Measurements from ENCODE around the gene SIAE.

SIAE gene

DNA sequence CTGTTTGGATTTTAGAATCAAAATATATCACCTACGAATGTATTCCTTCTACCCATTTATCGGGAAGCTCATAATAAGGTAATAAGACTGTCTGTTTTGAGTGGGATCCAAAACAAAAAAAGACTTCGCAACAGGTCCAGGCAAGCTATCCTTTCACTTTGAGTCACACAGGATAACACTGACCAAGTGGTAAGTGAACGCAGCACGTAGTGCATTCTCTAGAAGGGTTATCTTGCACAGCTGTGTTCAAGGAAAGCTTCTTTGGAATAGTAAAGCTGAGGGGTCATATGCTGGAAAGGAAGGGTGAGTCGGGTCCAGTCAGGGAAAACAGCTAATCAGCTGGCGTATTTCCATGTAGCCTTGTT lies 43.9 kb upstream of the SIAE start:
- POLR2A ChIA-PET = no interaction called here
- CTCF ChIA-PET = interaction anchor here (0.9 kb wide), 1 partner anchor 12 kb away, joined by 3 read pairs; no protein-coding TSS in a partner anchor
- TF ChIP-seq, protein P1, sequence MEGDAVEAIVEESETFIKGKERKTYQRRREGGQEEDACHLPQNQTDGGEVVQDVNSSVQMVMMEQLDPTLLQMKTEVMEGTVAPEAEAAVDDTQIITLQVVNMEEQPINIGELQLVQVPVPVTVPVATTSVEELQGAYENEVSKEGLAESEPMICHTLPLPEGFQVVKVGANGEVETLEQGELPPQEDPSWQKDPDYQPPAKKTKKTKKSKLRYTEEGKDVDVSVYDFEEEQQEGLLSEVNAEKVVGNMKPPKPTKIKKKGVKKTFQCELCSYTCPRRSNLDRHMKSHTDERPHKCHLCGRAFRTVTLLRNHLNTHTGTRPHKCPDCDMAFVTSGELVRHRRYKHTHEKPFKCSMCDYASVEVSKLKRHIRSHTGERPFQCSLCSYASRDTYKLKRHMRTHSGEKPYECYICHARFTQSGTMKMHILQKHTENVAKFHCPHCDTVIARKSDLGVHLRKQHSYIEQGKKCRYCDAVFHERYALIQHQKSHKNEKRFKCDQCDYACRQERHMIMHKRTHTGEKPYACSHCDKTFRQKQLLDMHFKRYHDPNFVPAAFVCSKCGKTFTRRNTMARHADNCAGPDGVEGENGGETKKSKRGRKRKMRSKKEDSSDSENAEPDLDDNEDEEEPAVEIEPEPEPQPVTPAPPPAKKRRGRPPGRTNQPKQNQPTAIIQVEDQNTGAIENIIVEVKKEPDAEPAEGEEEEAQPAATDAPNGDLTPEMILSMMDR (IDR thresholded peaks at IDR 0.05; ENCODE audit: insufficient read depth, low read length, missing control alignments) = no peak
- no peak overlapping the region for H3K4me3 ChIP-seq (ENCODE audit: low read depth, low read length)
- no peak for DNase-seq (ENCODE audit: low read depth, low spot score)

DNA sequence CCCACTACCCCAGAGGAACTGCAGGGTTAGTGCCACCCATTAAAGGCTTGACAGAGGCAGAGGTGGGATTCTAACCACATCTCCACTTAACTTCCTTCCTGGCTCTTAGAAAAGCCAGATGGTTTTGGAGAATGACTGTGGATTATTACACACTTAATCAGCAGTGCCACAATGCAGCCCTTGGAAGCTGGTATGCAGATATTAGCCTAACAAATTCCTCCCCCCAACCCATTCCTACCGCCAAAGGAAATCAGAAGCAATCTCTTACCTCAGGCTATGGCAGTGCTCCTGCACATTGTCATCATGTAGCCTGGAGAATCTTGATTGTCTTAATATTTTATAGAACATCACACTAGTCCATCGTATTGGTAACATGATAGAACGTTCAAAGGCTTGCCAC lies 43.1 kb upstream of the SIAE start:
- no peak for DNase-seq (ENCODE audit: low read depth, low spot score)
- H3K4me3 ChIP-seq (ENCODE audit: low read depth, low read length) = no peak overlapping the region
- ChIA-PET POLR2A (no interaction called here), CTCF (interaction anchor here (1.7 kb wide), 1 partner anchor 30 kb away, joined by 5 read pairs; no protein-coding TSS in a partner anchor)
- TF ChIP-seq, protein P1 (IDR thresholded peaks at IDR 0.05; ENCODE audit: insufficient read depth, low read length, missing control alignments) = no peak

DNA sequence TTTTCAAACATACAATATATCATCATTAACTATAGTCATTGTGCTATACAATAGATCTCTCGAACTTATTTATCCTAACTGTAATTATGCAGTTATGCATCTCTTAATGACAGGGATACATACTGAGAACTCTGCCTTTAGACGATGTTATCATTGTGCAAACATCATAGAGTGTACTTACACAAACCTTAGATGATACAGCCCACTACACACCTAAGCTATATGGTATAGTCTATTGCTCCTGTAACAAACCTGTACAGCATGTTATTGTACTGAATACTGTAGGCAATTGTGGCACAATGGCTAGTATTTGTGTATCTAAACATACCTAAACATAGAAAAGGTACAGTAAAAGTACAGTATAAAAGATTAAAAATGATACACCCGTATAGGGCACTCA lies 38.9 kb upstream of the SIAE start:
- POLR2A ChIA-PET = no interaction called here
- TF ChIP-seq, protein P1 (IDR thresholded peaks at IDR 0.05; ENCODE audit: insufficient read depth, low read length, missing control alignments) = no peak
- DNase-seq (ENCODE audit: low read depth, low spot score) = no peak
- no peak overlapping the region for H3K4me3 ChIP-seq (ENCODE audit: low read depth, low read length)
- CTCF ChIA-PET = no interaction called here

DNA sequence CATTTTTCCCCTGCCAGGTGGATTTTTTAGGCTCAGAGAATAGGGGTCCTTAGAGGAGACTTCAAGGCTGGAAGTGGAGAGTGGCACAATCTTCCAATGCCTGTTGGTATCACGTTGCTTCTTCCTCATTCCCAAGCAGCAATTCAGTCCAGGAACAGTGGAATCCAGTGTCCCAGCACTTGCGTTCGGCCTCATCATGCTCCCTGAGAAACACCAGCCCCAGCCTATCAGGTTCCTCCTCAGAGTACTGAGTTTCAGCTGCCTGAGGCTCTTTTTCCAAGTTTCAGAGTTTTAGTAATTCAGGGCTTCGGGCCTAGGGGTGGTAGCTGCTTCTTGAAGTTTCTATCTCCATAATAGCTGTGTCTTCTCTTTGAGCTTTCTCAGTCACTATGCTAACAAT lies 34.3 kb upstream of the SIAE start:
- CTCF ChIA-PET = interaction anchor here (0.9 kb wide), 1 partner anchor 169 kb away, joined by 3 read pairs; no protein-coding TSS in a partner anchor
- H3K4me3 ChIP-seq (ENCODE audit: low read depth, low read length) = no peak overlapping the region
- TF ChIP-seq, protein P1 (IDR thresholded peaks at IDR 0.05; ENCODE audit: insufficient read depth, low read length, missing control alignments) = no peak
- POLR2A ChIA-PET = no interaction called here
- DNase-seq (ENCODE audit: low read depth, low spot score) = no peak

DNA sequence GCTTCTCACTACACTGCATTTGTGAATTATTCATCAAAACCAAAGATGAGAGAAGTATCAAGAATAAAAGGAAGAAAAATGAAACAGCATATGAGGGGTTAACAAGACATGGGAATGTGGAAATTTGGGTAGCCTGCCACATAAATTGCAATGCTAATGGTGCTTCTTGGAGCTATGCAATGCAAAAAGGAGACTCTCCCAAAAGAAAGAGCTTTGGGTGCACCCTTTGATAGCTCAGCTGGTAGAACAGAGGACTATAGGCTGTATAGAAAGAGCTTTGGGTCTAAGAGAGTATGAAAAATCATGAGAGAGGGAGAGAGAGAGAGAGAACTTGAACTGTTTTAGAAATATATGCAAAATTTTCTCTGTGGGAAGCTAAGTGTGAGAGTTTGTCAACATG lies 26.5 kb upstream of the SIAE start:
- ChIA-PET POLR2A (no interaction called here), CTCF (interaction anchor here (1.0 kb wide), 1 partner anchor 63 kb away, joined by 4 read pairs; no protein-coding TSS in a partner anchor)
- TF ChIP-seq, protein P1 (IDR thresholded peaks at IDR 0.05; ENCODE audit: insufficient read depth, low read length, missing control alignments) = no peak
- DNase-seq (ENCODE audit: low read depth, low spot score) = no peak
- no peak overlapping the region for H3K4me3 ChIP-seq (ENCODE audit: low read depth, low read length)

DNA sequence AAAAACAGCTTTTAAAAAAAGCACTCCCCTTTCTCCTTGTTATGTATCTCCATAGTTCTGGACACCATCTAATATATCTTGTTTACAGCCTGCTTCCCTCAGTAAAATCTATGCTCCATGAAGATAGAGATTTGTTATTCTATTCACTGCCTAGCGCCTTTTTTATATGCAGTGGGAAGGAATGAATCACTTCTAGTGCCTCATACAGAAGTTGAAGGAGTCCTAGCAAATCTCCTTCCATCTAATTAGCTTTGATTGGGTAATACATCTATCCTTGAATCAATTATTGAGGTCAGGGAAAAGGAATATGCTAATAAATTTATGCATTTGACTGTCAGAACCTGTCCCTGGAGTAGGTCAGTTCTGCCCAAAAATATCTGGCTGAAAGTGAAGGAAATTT lies 26.0 kb upstream of the SIAE start:
- no peak for DNase-seq (ENCODE audit: low read depth, low spot score)
- TF ChIP-seq, protein P1 (IDR thresholded peaks at IDR 0.05; ENCODE audit: insufficient read depth, low read length, missing control alignments) = no peak
- H3K4me3 ChIP-seq (ENCODE audit: low read depth, low read length) = no peak overlapping the region
- POLR2A ChIA-PET = interaction anchor here (0.5 kb wide), 1 partner anchor 25 kb away, joined by 3 read pairs; no protein-coding TSS in a partner anchor
- CTCF ChIA-PET = no interaction called here

All from AG04449 (cell line).